Ascending aorta (tissue), 2 donors: ENCODE results near the gene NIM1K. TPM values are rescaled to one million over a fixed set of nuclear protein-coding genes. Genes with fewer than 3 reads are reported as not detected.
A peak's percentile ranks its signal among the peaks of the same experiment; 100 is the strongest.
"Not testable (repeated sequence)": the region's sequence is repeated elsewhere in the genome, so short reads cannot be mapped to it uniquely, and the experiment has no call there.

ENCODE experiments used
- DNase-seq, 2 donors: peaks; one replicate each; pipeline ENCODE4 v3.0.0-alpha.2; 2019; ENCODE audit warnings: low spot score in 2 of 2
- H3K27ac ChIP-seq, 2 donors: fragments of 200-600 bp; sonication (generic); one replicate each; pipeline ENCODE4 v1.5.1; 2016 to 2017; ENCODE audit warnings: mild to moderate bottlenecking in 1 of 2
- H3K27me3 ChIP-seq: fragments of 200-600 bp; sonication (generic); one replicate; pipeline ENCODE4 v1.5.1; 2017
- H3K36me3 ChIP-seq, 2 donors: fragments of 200-600 bp; sonication (generic); one replicate each; pipeline ENCODE4 v1.5.1; 2016
- H3K4me1 ChIP-seq, 2 donors: fragments of 200-600 bp; sonication (generic); one replicate each; pipeline ENCODE4 v1.5.1; 2016 to 2017; ENCODE audit warnings: mild to moderate bottlenecking in 1 of 2
- H3K4me3 ChIP-seq, 2 donors: fragments of 200-600 bp; sonication (generic); one replicate each; pipeline ENCODE4 v1.5.1; 2016 to 2017; ENCODE audit warnings: mild to moderate bottlenecking in 1 of 2
- H3K9me3 ChIP-seq, 2 donors: fragments of 200-600 bp; sonication (generic); one replicate each; pipeline ENCODE4 v1.5.1; 2016
- intact Hi-C: fragments of 100-400 bp; cut with DNase I; formaldehyde crosslinking; loops from one replicate; pipeline ENCODE4 v1.15.1; 2023
- total RNA-seq: library from RNA; depleted of rRNA; stranded (reverse); fragments of >200 nt; gene quantifications from one replicate; pipeline ENCODE4 v1.1.0, GENCODE V29; 2016
- TF ChIP-seq, protein P1 (sequence below), 3 experiments: fragments of 200-600 bp in 2 of 3; fragments of 450-650 bp in 1 of 3; sonication (generic) in 2 of 3; IDR thresholded peaks; one replicate each; pipeline ENCODE4 v1.5.1; 2016 to 2019; ENCODE audit warnings: antibody characterized with exemption in 3 of 3, mild to moderate bottlenecking in 1 of 3, moderate library complexity in 1 of 3

NIM1K gene
- total RNA-seq, 1 donor from 2014 or later, result not detected

DNA sequence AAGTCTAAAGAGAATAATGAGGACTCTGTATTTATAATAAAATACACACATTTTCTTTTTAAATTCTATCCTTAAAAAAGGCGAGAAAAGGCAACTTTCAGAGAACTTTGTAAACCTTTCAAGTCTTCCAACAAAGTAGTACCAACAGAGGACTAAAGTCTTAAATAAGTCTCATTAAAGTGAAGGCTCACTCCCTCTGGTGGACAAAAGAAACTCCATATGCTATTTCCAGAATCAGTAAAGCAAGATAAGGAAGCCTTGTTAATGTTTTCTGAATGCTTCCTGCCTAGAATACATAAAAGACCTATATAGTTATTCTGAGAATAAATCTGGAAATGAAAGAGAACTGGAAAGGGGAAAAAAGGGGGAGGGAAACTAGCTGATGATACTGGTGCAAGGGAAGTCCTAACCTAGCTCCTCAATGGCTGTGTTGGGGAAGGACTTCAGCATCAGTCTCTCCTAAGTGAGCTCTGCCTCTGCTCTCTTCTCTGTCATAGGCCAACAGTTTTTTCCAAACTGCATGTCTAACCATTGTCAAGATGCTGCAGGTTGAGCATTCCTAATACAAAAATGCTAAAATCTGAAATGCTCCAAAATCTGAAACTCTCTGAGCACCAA is 114.0 kb downstream of the NIM1K start:
- Histone ChIP-seq H3K9me3 (no peaks in the 10 kb centered on the region), H3K27me3 (no peaks in the 10 kb centered on the region), H3K36me3 (no peaks in the 10 kb centered on the region), H3K27ac (no peak overlapping the region), H3K4me1 (peaks cover 0 to 13% of the 10 kb centered on the region in 2 donors), H3K4me3 (no peak overlapping the region)
- no peak for DNase-seq
- intact Hi-C loops, result no loop called here
- TF ChIP-seq, protein P1, sequence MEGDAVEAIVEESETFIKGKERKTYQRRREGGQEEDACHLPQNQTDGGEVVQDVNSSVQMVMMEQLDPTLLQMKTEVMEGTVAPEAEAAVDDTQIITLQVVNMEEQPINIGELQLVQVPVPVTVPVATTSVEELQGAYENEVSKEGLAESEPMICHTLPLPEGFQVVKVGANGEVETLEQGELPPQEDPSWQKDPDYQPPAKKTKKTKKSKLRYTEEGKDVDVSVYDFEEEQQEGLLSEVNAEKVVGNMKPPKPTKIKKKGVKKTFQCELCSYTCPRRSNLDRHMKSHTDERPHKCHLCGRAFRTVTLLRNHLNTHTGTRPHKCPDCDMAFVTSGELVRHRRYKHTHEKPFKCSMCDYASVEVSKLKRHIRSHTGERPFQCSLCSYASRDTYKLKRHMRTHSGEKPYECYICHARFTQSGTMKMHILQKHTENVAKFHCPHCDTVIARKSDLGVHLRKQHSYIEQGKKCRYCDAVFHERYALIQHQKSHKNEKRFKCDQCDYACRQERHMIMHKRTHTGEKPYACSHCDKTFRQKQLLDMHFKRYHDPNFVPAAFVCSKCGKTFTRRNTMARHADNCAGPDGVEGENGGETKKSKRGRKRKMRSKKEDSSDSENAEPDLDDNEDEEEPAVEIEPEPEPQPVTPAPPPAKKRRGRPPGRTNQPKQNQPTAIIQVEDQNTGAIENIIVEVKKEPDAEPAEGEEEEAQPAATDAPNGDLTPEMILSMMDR (IDR thresholded peaks at IDR 0.05), result peak; percentile 8 to 57 (median 37)

DNA sequence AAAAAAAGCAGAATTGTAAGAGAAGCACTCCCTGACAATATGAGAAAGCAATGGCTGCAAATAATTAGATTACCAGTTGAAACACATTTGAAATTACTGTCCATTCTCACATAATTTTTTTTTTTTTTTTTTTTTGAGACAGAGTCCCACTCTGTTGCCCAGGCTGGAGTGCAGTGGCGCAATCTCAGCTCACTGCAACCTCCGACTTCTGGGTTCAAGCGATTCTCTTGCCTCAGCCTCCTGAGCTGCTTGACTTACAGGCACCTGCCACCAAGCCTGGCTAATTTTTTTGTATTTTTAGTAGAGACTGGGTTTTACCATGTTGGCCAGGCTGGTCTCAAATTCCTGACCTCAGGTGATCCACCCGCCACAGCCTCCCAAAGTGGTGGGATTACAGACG is 114.9 kb downstream of the NIM1K start:
- intact Hi-C loops, H3K27ac ChIP-seq, H3K36me3 ChIP-seq, H3K27me3 ChIP-seq, H3K4me3 ChIP-seq, H3K9me3 ChIP-seq, DNase-seq: not testable (repeated sequence)
- peaks cover 0 to 13% of the 10 kb centered on the region in 2 donors for H3K4me1 ChIP-seq

DNA sequence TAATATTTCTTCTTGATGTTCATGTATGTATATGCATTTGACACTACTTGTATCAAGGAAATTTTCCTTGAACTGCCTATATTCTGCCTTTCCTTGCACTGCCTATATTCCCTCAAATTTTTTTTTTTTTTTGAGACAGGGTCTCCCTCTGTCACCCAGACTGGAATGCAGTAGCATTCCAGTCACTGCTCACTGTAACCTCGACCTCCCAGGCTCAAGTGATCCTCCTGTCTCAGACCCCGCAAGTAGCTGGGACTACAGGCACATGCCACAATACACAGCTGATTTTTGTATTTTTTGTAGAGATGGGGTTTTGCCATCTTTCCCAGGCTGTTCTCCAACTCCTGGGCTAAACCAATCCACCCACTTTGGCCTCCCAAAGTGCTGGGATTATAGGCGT is 117.1 kb downstream of the NIM1K start:
- Histone ChIP-seq H3K27ac (no peak overlapping the region), H3K9me3 (no peaks in the 10 kb centered on the region), H3K4me1 (peaks cover 0 to 16% of the 10 kb centered on the region in 2 donors), H3K27me3 (no peaks in the 10 kb centered on the region), H3K4me3 (no peak overlapping the region), H3K36me3 (no peaks in the 10 kb centered on the region)
- TF ChIP-seq, protein P1 (IDR thresholded peaks at IDR 0.05), result no peak
- intact Hi-C loops, result no loop called here
- DNase-seq, result no peak

DNA sequence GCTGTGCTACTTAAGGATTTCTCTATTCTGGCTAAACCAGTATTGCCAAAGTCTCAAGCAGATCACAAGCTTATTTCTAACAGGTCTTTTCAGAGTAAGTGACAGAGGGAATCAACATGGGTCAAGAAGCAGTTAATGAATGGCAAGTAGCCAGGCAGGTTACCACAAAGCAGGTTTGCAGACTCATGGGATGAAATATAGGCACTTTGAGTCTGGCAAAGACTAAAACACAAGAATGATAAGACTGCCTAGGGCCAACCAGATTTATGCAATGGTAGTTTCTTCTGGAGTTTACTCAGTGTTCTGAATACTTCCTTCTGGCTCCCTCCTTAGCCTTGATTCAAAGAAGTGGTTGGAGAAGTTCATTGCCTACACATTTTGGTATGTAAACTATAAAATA is 117.6 kb downstream of the NIM1K start:
- peaks cover 0 to 11% of the 10 kb centered on the region in 2 donors for H3K4me1 ChIP-seq
- intact Hi-C loops, result loop anchor here (5.0 to 10.0 kb wide), 2 partner anchors 88 to 1405 kb away; partner anchors contain the start of gene RIMOC1
- no peak for DNase-seq

DNA sequence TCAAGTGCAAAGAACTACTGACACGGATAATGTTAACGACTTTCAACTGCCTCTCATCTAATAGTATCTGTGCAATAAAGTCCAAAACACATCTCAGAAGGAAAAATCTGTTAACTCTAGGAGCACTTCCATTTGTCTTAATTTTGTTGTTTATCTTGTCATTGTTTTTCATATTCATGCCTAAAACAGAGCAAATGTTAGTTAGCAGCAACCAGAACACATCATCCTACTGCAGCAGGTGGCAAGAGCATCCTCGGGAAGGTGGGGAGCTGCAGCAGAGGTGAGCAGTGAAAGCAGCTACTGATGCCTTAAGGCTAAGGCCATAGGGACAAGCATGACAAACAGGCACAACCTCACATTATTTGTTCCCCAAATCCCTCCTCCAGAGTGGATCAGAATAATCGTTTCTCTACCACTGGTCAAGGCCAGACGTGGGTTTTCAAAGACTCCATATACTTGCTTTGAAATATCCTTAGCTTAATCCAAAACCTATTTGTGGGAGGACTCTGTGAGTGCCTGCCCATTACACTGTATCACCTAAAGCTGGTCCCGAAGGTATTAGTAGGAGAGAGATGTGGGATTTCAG is 120.1 kb downstream of the NIM1K start:
- Histone ChIP-seq H3K4me1 (peaks cover 0 to 9% of the 10 kb centered on the region in 2 donors), H3K4me3 (peak overlapping the region; percentile 85 to 94), H3K9me3 (no peaks in the 10 kb centered on the region), H3K36me3 (no peaks in the 10 kb centered on the region), H3K27me3 (no peaks in the 10 kb centered on the region), H3K27ac (peak overlapping the region; percentile 92 to 93)
- TF ChIP-seq, protein P1 (IDR thresholded peaks at IDR 0.05), result no peak
- intact Hi-C loops, result loop anchor here (2.0 to 10.0 kb wide), 6 partner anchors 85 to 1497 kb away; partner anchors contain the start of genes C5orf34, MRPS30, NIM1K and RIMOC1
- DNase-seq, result no peak

More for the DNA sequence above, 117.6 kb downstream of the NIM1K start:
- H3K9me3 ChIP-seq, result no peaks in the 10 kb centered on the region
- no peak overlapping the region for H3K4me3 ChIP-seq
- H3K36me3 ChIP-seq, result no peaks in the 10 kb centered on the region
- TF ChIP-seq, protein P1 (IDR thresholded peaks at IDR 0.05), result no peak
- H3K27me3 ChIP-seq, result no peaks in the 10 kb centered on the region
- no peak overlapping the region for H3K27ac ChIP-seq

DNA sequence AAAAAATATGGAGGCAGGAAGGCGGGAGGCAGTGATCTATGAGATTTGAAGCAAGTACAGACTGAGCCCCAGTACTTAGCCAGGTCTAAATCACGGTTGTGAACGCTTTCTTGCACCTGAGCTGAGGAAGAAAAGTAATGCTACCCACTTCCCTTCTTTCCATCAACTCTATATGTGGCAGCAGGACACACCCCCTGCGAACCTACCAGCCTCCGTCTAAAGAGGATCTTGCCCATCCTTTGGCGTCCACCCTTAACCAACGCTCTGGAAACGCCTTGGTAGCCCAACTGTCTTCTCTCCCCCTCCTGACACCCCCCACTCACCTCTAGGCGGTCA is 120.6 kb downstream of the NIM1K start:
- Histone ChIP-seq H3K9me3 (no peaks in the 10 kb centered on the region), H3K4me3 (peak overlapping the region; percentile 85 to 94), H3K4me1 (peaks cover 0 to 9% of the 10 kb centered on the region in 2 donors), H3K27me3 (no peaks in the 10 kb centered on the region), H3K27ac (peak overlapping the region; percentile 92 to 93), H3K36me3 (no peaks in the 10 kb centered on the region)
- TF ChIP-seq, protein P1 (IDR thresholded peaks at IDR 0.05), result no peak
- intact Hi-C loops, result loop anchor here (1.0 to 10.0 kb wide), 10 partner anchors 85 to 1496 kb away; partner anchors contain the start of genes C5orf34, MRPS30, NIM1K and RIMOC1
- DNase-seq, result no peak
